Breast epithelium (tissue), 4 donors: ENCODE results near the gene DDHD1. TPM values are rescaled to one million over a fixed set of nuclear protein-coding genes. Genes with fewer than 3 reads are reported as not detected.
"Not testable (repeated sequence)": the region's sequence is repeated elsewhere in the genome, so short reads cannot be mapped to it uniquely, and the experiment has no call there.

Experiments
- DNase-seq, 2 donors: peaks; one replicate each; pipeline ENCODE4 v3.0.0-alpha.2; 2019; ENCODE audit warnings: low spot score in 2 of 2
- H3K27ac ChIP-seq, 2 donors: fragments of 200-600 bp; sonication (generic) in 1 of 2; one replicate each; pipeline ENCODE4 v1.5.1; 2016 to 2019; ENCODE audit warnings: mild to moderate bottlenecking in 1 of 2
- H3K27me3 ChIP-seq, 2 donors: fragments of 200-600 bp; sonication (generic) in 1 of 2; one replicate each; pipeline versions ENCODE4 v1.5.1 to v1.6.0; 2017 to 2019; ENCODE audit warnings: control low read depth in 1 of 2, mild to moderate bottlenecking in 1 of 2
- H3K36me3 ChIP-seq: fragments of 200-600 bp; one replicate; pipeline ENCODE4 v1.5.1; 2019
- H3K4me1 ChIP-seq, 2 donors: fragments of 200-600 bp; sonication (generic); one replicate each; pipeline ENCODE4 v1.5.1; 2016 to 2019; ENCODE audit warnings: control low read depth in 1 of 2
- H3K4me3 ChIP-seq, 3 donors: fragments of 200-600 bp; sonication (generic); 1 replicate in 2 of 3; 2 replicates in 1 of 3; pipeline ENCODE4 v1.5.1; 2016 to 2019; ENCODE audit warnings: mild to moderate bottlenecking in 3 of 3, moderate library complexity in 2 of 3
- H3K9me3 ChIP-seq, 2 donors: fragments of 200-600 bp; sonication (generic) in 1 of 2; one replicate each; pipeline ENCODE4 v1.5.1; 2016 to 2019; ENCODE audit warnings: control low read depth in 1 of 2
- CTCF ChIP-seq, 3 donors: fragments of 450-650 bp; IDR thresholded peaks; one replicate each; pipeline ENCODE4 v1.5.1; 2016 to 2017; ENCODE audit warnings: antibody characterized with exemption in 3 of 3, mild to moderate bottlenecking in 3 of 3, moderate library complexity in 3 of 3
- POLR2A ChIP-seq: fragments of 450-650 bp; IDR thresholded peaks from one replicate; pipeline ENCODE4 v1.6.1; 2016; ENCODE audit warnings: antibody characterized with exemption, mild to moderate bottlenecking, moderate library complexity
- POLR2AphosphoS5 ChIP-seq, 3 donors: sonication (generic); formaldehyde crosslinking; IDR thresholded peaks; one replicate each; pipeline ENCODE4 v1.6.1; 2017; ENCODE audit warnings: antibody characterized with exemption in 3 of 3
- intact Hi-C: fragments of 100-400 bp; cut with DNase I; formaldehyde crosslinking; loops from one replicate; pipeline ENCODE4 v1.15.1; 2023; ENCODE audit warnings: low total_unique reads
- total RNA-seq, 3 donors: library from RNA; depleted of rRNA; stranded (reverse); fragments of >200 nt; gene quantifications; one replicate each; pipeline ENCODE4 v1.1.0, GENCODE V29; 2016

The DDHD1 gene
- total RNA-seq, 3 donors from 2014 or later, result 25.2 to 32.9 (median 26.7) TPM

- Histone ChIP-seq H3K4me3 (no peak overlapping the region), H3K27me3 (no peaks in the 10 kb centered on the region), H3K27ac (no peak overlapping the region), H3K36me3 (no peaks in the 10 kb centered on the region), H3K4me1 (peaks cover 0 to 7% of the 10 kb centered on the region in 2 donors), H3K9me3 (peaks cover 0 to 11% of the 10 kb centered on the region in 2 donors)
- DNase-seq, result no peak
- intact Hi-C loops, result no loop called here
- TF ChIP-seq POLR2AphosphoS5 (IDR thresholded peaks at IDR 0.05) (no peak), CTCF (IDR thresholded peaks at IDR 0.05) (no peak), POLR2A (no peak)
Measured at GRCh38 chr14:53147208-53147607, 5.9 kb downstream of the DDHD1 start.

GRCh38 chr14:53146739-53147138 lies 6.4 kb downstream of the DDHD1 start:
- H3K9me3 ChIP-seq, result peaks cover 0 to 16% of the 10 kb centered on the region in 2 donors
- intact Hi-C loops, result no loop called here
- H3K36me3 ChIP-seq, result no peaks in the 10 kb centered on the region
- DNase-seq, result no peak
- H3K4me1 ChIP-seq, result peaks cover 0 to 7% of the 10 kb centered on the region in 2 donors
- TF ChIP-seq CTCF (IDR thresholded peaks at IDR 0.05), result no peak
- no peak for TF ChIP-seq POLR2AphosphoS5 (IDR thresholded peaks at IDR 0.05)
- no peak for TF ChIP-seq POLR2A
- no peak overlapping the region for H3K27ac ChIP-seq
- no peak overlapping the region for H3K4me3 ChIP-seq
- H3K27me3 ChIP-seq, result no peaks in the 10 kb centered on the region

GRCh38 chr14:53144244-53144643 lies 8.9 kb downstream of the DDHD1 start:
- no peaks in the 10 kb centered on the region for H3K27me3 ChIP-seq
- no peak overlapping the region for H3K27ac ChIP-seq
- H3K4me3 ChIP-seq, result no peak overlapping the region
- no peaks in the 10 kb centered on the region for H3K4me1 ChIP-seq
- H3K9me3 ChIP-seq, result peaks cover 17 to 41% of the 10 kb centered on the region in 2 donors
- no peaks in the 10 kb centered on the region for H3K36me3 ChIP-seq
- DNase-seq, result no peak
- TF ChIP-seq POLR2AphosphoS5 (IDR thresholded peaks at IDR 0.05) (no peak), CTCF (IDR thresholded peaks at IDR 0.05) (no peak), POLR2A (no peak)
- intact Hi-C loops, result no loop called here

GRCh38 chr14:53140585-53140984 lies 12.5 kb downstream of the DDHD1 start:
- Histone ChIP-seq H3K4me1 (no peaks in the 10 kb centered on the region), H3K27me3 (no peaks in the 10 kb centered on the region), H3K4me3 (no peak overlapping the region), H3K27ac (no peak overlapping the region), H3K36me3 (no peaks in the 10 kb centered on the region), H3K9me3 (peaks cover 35 to 58% of the 10 kb centered on the region in 2 donors)
- no peak for TF ChIP-seq POLR2A
- TF ChIP-seq POLR2AphosphoS5 (IDR thresholded peaks at IDR 0.05), result no peak
- intact Hi-C loops, result no loop called here
- no peak for DNase-seq

- H3K4me3 ChIP-seq, result no peak overlapping the region
- peaks cover 35 to 55% of the 10 kb centered on the region in 2 donors for H3K9me3 ChIP-seq
- DNase-seq, result no peak
- intact Hi-C loops, result no loop called here
- H3K27me3 ChIP-seq, result no peaks in the 10 kb centered on the region
- TF ChIP-seq POLR2A, result no peak
- no peak for TF ChIP-seq POLR2AphosphoS5 (IDR thresholded peaks at IDR 0.05)
- no peak for TF ChIP-seq CTCF (IDR thresholded peaks at IDR 0.05)
- H3K36me3 ChIP-seq, result no peaks in the 10 kb centered on the region
- H3K27ac ChIP-seq, result no peak overlapping the region
- H3K4me1 ChIP-seq, result no peaks in the 10 kb centered on the region
Measured at GRCh38 chr14:53137568-53138203, 15.4 kb downstream of the DDHD1 start.

- H3K9me3 ChIP-seq, H3K27me3 ChIP-seq, H3K36me3 ChIP-seq, H3K27ac ChIP-seq, H3K4me3 ChIP-seq, DNase-seq, H3K4me1 ChIP-seq, intact Hi-C loops: not testable (repeated sequence)
Measured at GRCh38 chr14:53130491-53130890, 22.6 kb downstream of the DDHD1 start.
